ENCODE measurements around the gene NTHL1.

DNA sequence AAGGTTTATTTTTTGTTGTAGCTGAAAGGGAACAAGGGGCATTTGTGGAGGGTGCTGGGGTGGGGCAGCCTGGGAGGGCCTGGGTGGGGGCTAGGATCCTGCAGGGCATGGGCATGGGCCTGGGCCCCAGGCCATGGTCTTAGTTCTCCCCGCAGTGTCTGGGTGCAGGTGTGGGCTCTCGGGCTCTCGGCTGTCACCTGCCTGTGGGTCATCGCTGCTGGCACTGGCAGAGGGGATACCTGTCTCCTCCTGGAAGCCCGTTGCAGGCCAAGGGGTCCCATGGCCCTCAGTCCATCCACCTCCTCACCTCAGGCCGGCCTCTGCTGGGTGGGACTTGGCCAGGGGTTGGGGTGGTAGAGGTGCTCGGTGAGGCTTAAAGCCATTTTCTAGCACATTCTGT lies 30.5 kb upstream of the NTHL1 start:
- TF ChIP-seq YY1 (IDR thresholded peaks at IDR 0.05; ENCODE audit: low read depth, low read length), result no peak
- no peak for TF ChIP-seq ZNF274 (IDR thresholded peaks at IDR 0.05; ENCODE audit: insufficient read depth, insufficient read length)
- TF ChIP-seq RAD21 (IDR thresholded peaks at IDR 0.05; ENCODE audit: insufficient read depth, low read depth, low read length), result no peak
- TF ChIP-seq EZH2 (IDR thresholded peaks at IDR 0.05; ENCODE audit: borderline replicate concordance, control insufficient read depth, low read depth, low read length), result no peak
- no peak for TF ChIP-seq SIX5 (IDR thresholded peaks at IDR 0.05; ENCODE audit: low read depth, low read length, severe bottlenecking)
- TF ChIP-seq FOXM1 (IDR thresholded peaks at IDR 0.05; ENCODE audit: low read depth, low read length), result no peak
- no peak for TF ChIP-seq SUZ12 (IDR thresholded peaks at IDR 0.05; ENCODE audit: unreplicated experiment)
- no peak for TF ChIP-seq SMAD1 (IDR thresholded peaks at IDR 0.05; ENCODE audit: low read depth, partially characterized antibody)
